Thoracic aorta (tissue), 2 donors: ENCODE data around the gene KRT79. TPM values are rescaled to one million over a fixed set of nuclear protein-coding genes. Genes with fewer than 3 reads are reported as not detected.

Experiments
- ATAC-seq: fragments of 150-250 bp; one replicate; pipeline ENCODE4 v1.8.0; 2017; ENCODE audit warnings: low read depth; ENCODE audit not compliant: insufficient number of reproducible peaks, low FRiP score
- DNase-seq: peaks from one replicate; pipeline ENCODE4 v3.0.0-alpha.2; 2020; ENCODE audit warnings: low spot score
- H3K27ac ChIP-seq, 2 donors: fragments of 200-600 bp; sonication (generic); 1 replicate in 1 of 2; 2 replicates in 1 of 2; pipeline ENCODE4 v1.5.1; 2016; ENCODE audit warnings: mild to moderate bottlenecking in 2 of 2, moderate library complexity in 2 of 2
- H3K27me3 ChIP-seq: fragments of 200-600 bp; sonication (generic); replicated peaks from 2 replicates; pipeline ENCODE4 v1.6.0; 2016; ENCODE audit warnings: mild to moderate bottlenecking; ENCODE audit not compliant: insufficient read depth
- H3K36me3 ChIP-seq: fragments of 200-600 bp; sonication (generic); one replicate; pipeline ENCODE4 v1.5.1; 2016
- H3K4me1 ChIP-seq, 2 donors: fragments of 200-600 bp; sonication (generic); 1 replicate in 1 of 2; 2 replicates in 1 of 2; pipeline versions ENCODE4 v1.5.1 to v1.6.0; 2016; ENCODE audit warnings: low read depth in 2 of 2, mild to moderate bottlenecking in 1 of 2; ENCODE audit not compliant: control insufficient read depth in 1 of 2
- H3K4me3 ChIP-seq: fragments of 200-600 bp; sonication (generic); 2 replicates; pipeline ENCODE4 v1.5.1; 2016; ENCODE audit warnings: mild to moderate bottlenecking
- H3K9me3 ChIP-seq: fragments of 200-600 bp; sonication (generic); 2 replicates; pipeline ENCODE4 v1.5.1; 2016
- total RNA-seq, 2 donors: library from RNA; depleted of rRNA; stranded (reverse); fragments of >200 nt; gene quantifications; one replicate each; pipeline versions ENCODE4 v1.1.0 to v1.2.3, GENCODE V29; 2016
- TF ChIP-seq, protein P1 (sequence below): fragments of 200-600 bp; sonication (generic); IDR thresholded peaks from one replicate; pipeline ENCODE4 v1.5.1; 2019; ENCODE audit warnings: antibody characterized with exemption

Gene KRT79
- total RNA-seq, 2 donors from 2014 or later = not detected

DNA sequence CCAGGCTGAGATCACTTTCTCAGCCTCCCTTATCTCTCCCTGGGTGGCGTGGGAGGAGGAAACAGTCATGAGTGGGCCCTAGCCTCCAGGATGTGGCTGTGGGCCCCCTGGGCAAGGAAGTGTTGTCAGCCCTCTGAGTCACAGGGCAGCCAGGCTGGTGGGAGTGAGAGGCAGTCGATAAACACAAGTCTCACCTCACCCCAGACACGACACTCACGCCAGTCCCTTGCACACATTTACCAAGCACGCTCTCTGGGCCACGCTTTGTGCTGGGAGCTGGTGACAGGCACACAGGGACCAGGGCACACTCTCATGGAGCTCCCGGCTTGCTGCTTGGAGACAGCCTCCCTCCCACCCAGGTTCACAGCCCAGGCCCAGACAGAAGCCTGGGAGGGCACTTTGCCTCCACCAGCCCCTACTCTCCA, 1.9 kb upstream of the KRT79 start:
- ATAC-seq (no peak), DNase-seq (no peak)
- TF ChIP-seq, protein P1, sequence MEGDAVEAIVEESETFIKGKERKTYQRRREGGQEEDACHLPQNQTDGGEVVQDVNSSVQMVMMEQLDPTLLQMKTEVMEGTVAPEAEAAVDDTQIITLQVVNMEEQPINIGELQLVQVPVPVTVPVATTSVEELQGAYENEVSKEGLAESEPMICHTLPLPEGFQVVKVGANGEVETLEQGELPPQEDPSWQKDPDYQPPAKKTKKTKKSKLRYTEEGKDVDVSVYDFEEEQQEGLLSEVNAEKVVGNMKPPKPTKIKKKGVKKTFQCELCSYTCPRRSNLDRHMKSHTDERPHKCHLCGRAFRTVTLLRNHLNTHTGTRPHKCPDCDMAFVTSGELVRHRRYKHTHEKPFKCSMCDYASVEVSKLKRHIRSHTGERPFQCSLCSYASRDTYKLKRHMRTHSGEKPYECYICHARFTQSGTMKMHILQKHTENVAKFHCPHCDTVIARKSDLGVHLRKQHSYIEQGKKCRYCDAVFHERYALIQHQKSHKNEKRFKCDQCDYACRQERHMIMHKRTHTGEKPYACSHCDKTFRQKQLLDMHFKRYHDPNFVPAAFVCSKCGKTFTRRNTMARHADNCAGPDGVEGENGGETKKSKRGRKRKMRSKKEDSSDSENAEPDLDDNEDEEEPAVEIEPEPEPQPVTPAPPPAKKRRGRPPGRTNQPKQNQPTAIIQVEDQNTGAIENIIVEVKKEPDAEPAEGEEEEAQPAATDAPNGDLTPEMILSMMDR = no peak
- no peak overlapping the region for H3K27ac ChIP-seq
- no peak overlapping the region for H3K4me3 ChIP-seq
- no peaks in the 10 kb centered on the region for H3K36me3 ChIP-seq
- no peaks in the 10 kb centered on the region for H3K4me1 ChIP-seq
- no peaks in the 10 kb centered on the region for H3K27me3 ChIP-seq
- no peaks in the 10 kb centered on the region for H3K9me3 ChIP-seq

DNA sequence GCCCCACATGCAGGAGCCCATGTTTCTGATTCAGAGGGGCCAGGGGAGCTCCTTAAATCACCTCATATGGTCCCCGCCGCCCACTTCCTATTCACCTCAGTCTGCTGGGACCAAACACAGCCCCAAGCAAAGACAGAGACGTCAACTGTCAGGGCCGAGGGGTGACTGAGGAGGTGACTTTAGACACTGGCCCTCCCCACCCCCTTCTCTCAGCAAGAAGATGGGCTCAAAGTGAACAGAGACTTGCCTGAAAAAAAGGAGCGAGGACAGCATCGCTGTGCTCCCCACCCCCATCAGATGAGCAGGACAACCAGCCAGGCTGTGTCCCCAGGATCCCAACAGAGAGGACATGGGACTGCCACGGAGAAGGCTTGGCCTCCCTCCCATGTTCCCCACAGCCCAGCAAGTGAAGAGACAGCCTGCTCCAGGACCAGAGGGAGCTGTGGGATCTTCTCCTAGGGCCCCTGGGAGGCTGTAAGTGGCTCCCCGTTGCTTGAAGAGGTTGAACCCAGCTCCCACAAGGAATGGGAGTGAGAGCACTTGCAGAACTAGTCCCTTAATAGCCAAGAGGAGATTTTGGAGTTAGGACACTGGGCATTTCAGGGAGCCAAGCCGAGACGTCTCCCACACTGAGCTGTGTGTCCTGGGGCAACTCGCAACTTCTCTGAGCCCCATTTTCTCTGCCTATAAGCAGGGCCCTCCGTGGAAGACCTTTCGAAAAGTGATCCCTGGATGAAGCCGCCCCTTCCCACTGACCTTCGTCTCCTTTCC, 1.3 kb upstream of the KRT79 start:
- H3K36me3 ChIP-seq = no peaks in the 10 kb centered on the region

GRCh38 chr12:52834727-52835001, 553 bp upstream of the KRT79 start:
- no peaks in the 10 kb centered on the region for H3K36me3 ChIP-seq
- H3K27me3 ChIP-seq = no peaks in the 10 kb centered on the region
- ATAC-seq (no peak), DNase-seq (no peak)
- H3K4me3 ChIP-seq = no peak overlapping the region
- no peak overlapping the region for H3K27ac ChIP-seq
- H3K4me1 ChIP-seq = no peaks in the 10 kb centered on the region
- TF ChIP-seq, protein P1 = no peak
- no peaks in the 10 kb centered on the region for H3K9me3 ChIP-seq

More for the DNA sequence above, 1.3 kb upstream of the KRT79 start:
- H3K4me3 ChIP-seq = no peak overlapping the region
- no peaks in the 10 kb centered on the region for H3K4me1 ChIP-seq
- no peak for DNase-seq
- H3K27me3 ChIP-seq = no peaks in the 10 kb centered on the region
- TF ChIP-seq, protein P1 = no peak
- H3K9me3 ChIP-seq = no peaks in the 10 kb centered on the region
- H3K27ac ChIP-seq = no peak overlapping the region
- no peak for ATAC-seq

DNA sequence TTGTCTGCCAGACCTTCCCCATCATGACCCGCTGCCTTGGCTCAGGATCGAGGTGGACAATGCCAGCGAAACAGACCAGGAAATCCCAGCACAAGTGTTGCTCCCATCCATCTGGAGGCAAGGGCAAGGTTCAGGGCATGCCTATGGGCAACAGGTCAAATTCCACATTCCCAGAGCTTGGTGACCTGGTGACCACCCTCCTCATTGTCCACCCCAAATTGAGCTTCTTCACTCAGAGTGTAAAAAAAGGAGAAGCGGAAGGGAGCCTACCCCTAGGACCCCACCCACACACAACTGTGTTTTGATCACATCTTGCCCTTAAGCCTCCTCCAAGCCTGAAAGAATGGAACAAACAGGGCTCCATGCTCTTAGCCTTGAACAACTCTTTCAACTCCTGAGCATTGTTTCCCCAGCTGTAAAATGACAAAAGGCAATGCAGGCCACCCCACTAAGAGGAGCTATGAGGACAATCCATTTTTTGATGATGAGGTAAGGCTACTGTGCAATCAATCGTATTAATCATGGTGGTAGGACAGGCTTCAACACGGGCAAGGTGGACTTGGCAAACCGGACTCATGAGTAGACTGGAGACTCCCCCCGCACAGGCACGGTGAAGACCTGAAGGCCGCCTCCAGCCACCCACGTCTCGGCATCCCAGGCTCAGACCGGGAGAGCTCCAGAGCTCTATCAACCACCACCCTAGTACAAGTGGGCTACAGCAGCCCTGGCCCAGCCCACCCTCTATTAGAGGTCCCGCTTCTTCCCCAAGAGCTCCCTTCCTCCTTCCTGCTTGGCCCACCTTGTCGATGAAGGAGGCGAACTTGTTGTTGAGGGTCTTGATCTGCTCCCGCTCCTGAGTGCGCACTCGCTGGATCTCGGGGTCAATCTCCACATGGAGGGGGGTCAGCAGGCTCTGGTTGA, 866 bp downstream of the KRT79 start:
- H3K27me3 ChIP-seq = no peaks in the 10 kb centered on the region
- no peak overlapping the region for H3K4me3 ChIP-seq
- TF ChIP-seq, protein P1 = no peak
- no peaks in the 10 kb centered on the region for H3K36me3 ChIP-seq
- no peak overlapping the region for H3K27ac ChIP-seq
- ATAC-seq (no peak), DNase-seq (no peak)
- H3K9me3 ChIP-seq = no peaks in the 10 kb centered on the region
- H3K4me1 ChIP-seq = no peaks in the 10 kb centered on the region

DNA sequence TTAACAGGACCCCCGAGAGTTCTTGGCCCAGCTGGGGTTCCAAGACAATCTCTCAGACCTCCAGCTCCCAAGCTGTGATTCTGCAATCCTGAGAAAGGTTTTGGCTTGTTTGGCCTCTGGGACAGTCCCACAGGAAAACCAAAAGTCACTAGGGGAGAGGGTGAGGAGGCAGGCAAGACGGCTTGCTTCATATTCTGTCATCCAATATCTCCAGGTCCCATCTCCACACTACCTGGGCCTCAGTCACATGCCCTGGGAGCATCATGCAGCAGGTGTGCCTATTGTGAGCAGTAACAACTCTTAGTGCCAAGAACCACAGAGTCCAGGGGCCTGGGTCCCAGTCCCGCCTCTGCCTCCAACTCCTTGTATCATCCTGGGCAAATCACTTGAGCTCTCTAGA, 1.7 kb downstream of the KRT79 start:
- Histone ChIP-seq H3K36me3 (no peaks in the 10 kb centered on the region), H3K4me3 (no peak overlapping the region), H3K4me1 (no peaks in the 10 kb centered on the region), H3K27ac (no peak overlapping the region), H3K9me3 (no peaks in the 10 kb centered on the region), H3K27me3 (no peaks in the 10 kb centered on the region)
- ATAC-seq (no peak), DNase-seq (no peak)
- TF ChIP-seq, protein P1 = no peak
